Hematopoietic multipotent progenitor cell treated with erythropoietin and hydrocortisone succinate and interleukin-3 and kit ligand, for 17 days (in vitro differentiated cells): ENCODE measurements around the gene DAB2IP.
"Not testable (repeated sequence)": the region's sequence is repeated elsewhere in the genome, so short reads cannot be mapped to it uniquely, and the experiment has no call there.

ENCODE experiments used
- DNase-seq: peaks from one replicate; pipeline ENCODE4 v3.0.0-alpha.2; 2015; ENCODE audit warnings: low spot score

DAB2IP gene

GRCh38 chr9:121794334-121794733, 142.9 kb downstream of the DAB2IP start:
- not testable (repeated sequence) for DNase-seq

GRCh38 chr9:121797081-121797480, 145.6 kb downstream of the DAB2IP start:
- DNase-seq: no peak

GRCh38 chr9:121798941-121799340, 147.5 kb downstream of the DAB2IP start:
- no peak for DNase-seq

GRCh38 chr9:121800376-121800775, 148.9 kb downstream of the DAB2IP start:
- DNase-seq: no peak

GRCh38 chr9:121801579-121801978, 150.1 kb downstream of the DAB2IP start:
- DNase-seq: no peak

- no peak for DNase-seq
These were observed 151.3 kb downstream of the DAB2IP start for GRCh38 chr9:121802753-121803152.

- DNase-seq: no peak
These were observed 155.8 kb downstream of the DAB2IP start for GRCh38 chr9:121807069-121807822.

- DNase-seq: no peak
These were observed 156.4 kb downstream of the DAB2IP start for GRCh38 chr9:121807823-121808278.

GRCh38 chr9:121808781-121809180, 157.3 kb downstream of the DAB2IP start:
- DNase-seq: no peak

- DNase-seq: no peak
These were observed 158.1 kb downstream of the DAB2IP start for GRCh38 chr9:121809356-121810050.

- no peak for DNase-seq
These were observed 159.1 kb downstream of the DAB2IP start for GRCh38 chr9:121810489-121810888.

- DNase-seq: no peak
These were observed 159.7 kb downstream of the DAB2IP start for GRCh38 chr9:121811140-121811539.

- DNase-seq: no peak
These were observed 160.3 kb downstream of the DAB2IP start for GRCh38 chr9:121811751-121812150.

- no peak for DNase-seq
These were observed 160.8 kb downstream of the DAB2IP start for GRCh38 chr9:121812159-121812735.

GRCh38 chr9:121813519-121814210, 162.2 kb downstream of the DAB2IP start:
- no peak for DNase-seq

- no peak for DNase-seq
These were observed 163.2 kb downstream of the DAB2IP start for GRCh38 chr9:121814594-121814993.

GRCh38 chr9:121815084-121815483, 163.7 kb downstream of the DAB2IP start:
- DNase-seq: no peak

- no peak for DNase-seq
These were observed 164.4 kb downstream of the DAB2IP start for GRCh38 chr9:121815546-121816448.

- no peak for DNase-seq
These were observed 165.0 kb downstream of the DAB2IP start for GRCh38 chr9:121816449-121816817.

- DNase-seq: no peak
These were observed 165.5 kb downstream of the DAB2IP start for GRCh38 chr9:121816845-121817450.

GRCh38 chr9:121817476-121817875, 166.0 kb downstream of the DAB2IP start:
- DNase-seq: no peak
